Panc1 (cell line): Measurements from ENCODE around the gene ATP10D. TPM values are rescaled to one million over a fixed set of nuclear protein-coding genes. Genes with fewer than 3 reads are reported as not detected.

ENCODE experiments used
- ATAC-seq: fragments of 200-7000 bp; cut with Tn5 transposase; 2 replicates; pipeline ENCODE4 v1.9.1; 2020; ENCODE audit warnings: mild to moderate bottlenecking, moderate library complexity
- BruUV-seq: library from RNA; stranded (reverse); fragments of 400-500 nt; replicated peaks from 2 replicates; lab custom pipeline; 2021; lab: Mats Ljungman, UMichigan
- CTCF ChIA-PET: fragments of 300-600 bp; sonication (Branson Sonifier 250); formaldehyde crosslinking; loops from one replicate; lab custom pipeline; 2022; ENCODE audit warnings: antibody characterized with exemption; lab: Charles Lee
- POLR2A ChIA-PET: fragments of 300-600 bp; sonication (Branson Sonifier 250); formaldehyde crosslinking; loops from one replicate; lab custom pipeline; 2022; ENCODE audit warnings: antibody characterized with exemption; lab: Charles Lee
- DNase-seq: peaks from one replicate; pipeline ENCODE4 v3.0.0-alpha.2; 2010; ENCODE audit warnings: low read depth, low spot score
- H3K27ac ChIP-seq: 2 replicates; pipeline ENCODE4 v1.5.1; 2011; ENCODE audit warnings: mild to moderate bottlenecking, low read length, inconsistent platforms
- H3K27me3 ChIP-seq: fragments of 200-500 bp; sonication (Bioruptor generic); 2 replicates; pipeline ENCODE4 v1.6.0; 2014; ENCODE audit warnings: low read length, inconsistent platforms; ENCODE audit not compliant: control insufficient read depth, insufficient read depth
- H3K36me3 ChIP-seq: fragments of 200-500 bp; sonication (Bioruptor generic); 2 replicates; pipeline ENCODE4 v1.5.1; 2014; ENCODE audit warnings: inconsistent platforms, mild to moderate bottlenecking, low read length, moderate library complexity; ENCODE audit not compliant: control insufficient read depth, insufficient read depth
- H3K4me1 ChIP-seq: 2 replicates; pipeline ENCODE4 v1.5.1; 2011; ENCODE audit warnings: inconsistent platforms, mild to moderate bottlenecking, low read length, moderate library complexity; ENCODE audit not compliant: control insufficient read depth, insufficient read depth
- H3K4me3 ChIP-seq, 2 experiments: 2 replicates each; pipeline ENCODE4 v1.5.1; 2011 to 2012; ENCODE audit warnings: low read depth in 2 of 2, low read length in 2 of 2, mild to moderate bottlenecking in 2 of 2, inconsistent platforms in 1 of 2, moderate library complexity in 1 of 2
- H3K9me3 ChIP-seq: fragments of 200-500 bp; sonication (Bioruptor generic); 2 replicates; pipeline ENCODE4 v1.5.1; 2014; ENCODE audit warnings: low read depth, mild to moderate bottlenecking, inconsistent platforms, low read length, moderate library complexity; ENCODE audit not compliant: control insufficient read depth, insufficient read depth
- CTCF ChIP-seq: fragments of 450-650 bp; IDR thresholded peaks from 2 replicates; pipeline ENCODE4 v1.5.1; 2017; ENCODE audit warnings: mild to moderate bottlenecking
- POLR2AphosphoS5 ChIP-seq: IDR thresholded peaks from 2 replicates; pipeline ENCODE4 v1.6.1; 2012; ENCODE audit warnings: mild to moderate bottlenecking, low read depth, low read length, moderate library complexity
- REST ChIP-seq, 2 experiments: IDR thresholded peaks; 2 replicates each; pipeline ENCODE4 v1.6.1; 2011 to 2012; ENCODE audit warnings: low read depth in 2 of 2, control low read depth in 1 of 2, low read length in 1 of 2, mild to moderate bottlenecking in 1 of 2, moderate library complexity in 1 of 2; ENCODE audit not compliant: insufficient read depth in 1 of 2
- SIN3A ChIP-seq: IDR thresholded peaks from 2 replicates; pipeline ENCODE4 v1.6.1; 2012; ENCODE audit warnings: low read depth, mild to moderate bottlenecking, low read length, moderate library complexity, borderline replicate concordance; ENCODE audit not compliant: insufficient read depth
- TCF7L2 ChIP-seq: IDR thresholded peaks from 2 replicates; pipeline ENCODE4 v1.6.1; 2011; ENCODE audit warnings: mild to moderate bottlenecking, low read depth, low read length, inconsistent platforms
- in situ Hi-C: cut with HindIII; loops from 2 replicates; pipeline ENCODE4 v1.10.0; 2016; ENCODE audit warnings: low sequenced_read_pairs, low pct_unique_long_range_greater_than_20kb
- intact Hi-C: fragments of 100-400 bp; cut with micrococcal nuclease; formaldehyde crosslinking; loops from one replicate; pipeline ENCODE4 v1.10.0; 2022; ENCODE audit not compliant: unreplicated experiment
- total RNA-seq: library from RNA; stranded (reverse); gene quantifications from one replicate; pipeline ENCODE4 v1.2.1, GENCODE V29; 2021; ENCODE audit not compliant: unreplicated experiment

The ATP10D gene
- total RNA-seq, 1 experiment from 2014 or later = 13.9 TPM

GRCh38 chr4:47498899-47499298 is 13.8 kb downstream of the ATP10D start:
- Histone ChIP-seq H3K27ac (no peak overlapping the region), H3K4me1 (no peaks in the 10 kb centered on the region), H3K27me3 (no peaks in the 10 kb centered on the region), H3K36me3 (no peaks in the 10 kb centered on the region), H3K4me3 (no peak overlapping the region), H3K9me3 (no peaks in the 10 kb centered on the region)
- no peak for ATAC-seq
- TF ChIP-seq TCF7L2 (no peak), CTCF (no peak), SIN3A (no peak), REST (IDR thresholded peaks at IDR 0.05; ENCODE audit: insufficient read depth in 1 of 2, low read depth in 2 of 2, low read length in 1 of 2) (no peak), POLR2AphosphoS5 (no peak)
- ChIA-PET CTCF (no interaction called here), POLR2A (no interaction called here)
- DNase-seq = no peak
- in situ Hi-C loops (no loop called here), intact Hi-C loops (no loop called here)
- no TSS peak for BruUV-seq

GRCh38 chr4:47499700-47500099 is 14.6 kb downstream of the ATP10D start:
- Histone ChIP-seq H3K4me1 (no peaks in the 10 kb centered on the region), H3K36me3 (no peaks in the 10 kb centered on the region), H3K27me3 (no peaks in the 10 kb centered on the region), H3K9me3 (no peaks in the 10 kb centered on the region), H3K27ac (no peak overlapping the region), H3K4me3 (no peak overlapping the region)
- no peak for TF ChIP-seq REST (IDR thresholded peaks at IDR 0.05; ENCODE audit: insufficient read depth in 1 of 2, low read depth in 2 of 2, low read length in 1 of 2)
- TF ChIP-seq TCF7L2 = no peak
- no peak for TF ChIP-seq SIN3A
- no peak for TF ChIP-seq CTCF
- no peak for TF ChIP-seq POLR2AphosphoS5
- DNase-seq (no peak), ATAC-seq (no peak)
- no TSS peak for BruUV-seq
- ChIA-PET CTCF (no interaction called here), POLR2A (no interaction called here)
- in situ Hi-C loops = no loop called here
- intact Hi-C loops = no loop called here
